ENCODE measurements around the gene EDNRB.
A peak's percentile ranks its signal among the peaks of the same experiment; 100 is the strongest.

Gene EDNRB

DNA sequence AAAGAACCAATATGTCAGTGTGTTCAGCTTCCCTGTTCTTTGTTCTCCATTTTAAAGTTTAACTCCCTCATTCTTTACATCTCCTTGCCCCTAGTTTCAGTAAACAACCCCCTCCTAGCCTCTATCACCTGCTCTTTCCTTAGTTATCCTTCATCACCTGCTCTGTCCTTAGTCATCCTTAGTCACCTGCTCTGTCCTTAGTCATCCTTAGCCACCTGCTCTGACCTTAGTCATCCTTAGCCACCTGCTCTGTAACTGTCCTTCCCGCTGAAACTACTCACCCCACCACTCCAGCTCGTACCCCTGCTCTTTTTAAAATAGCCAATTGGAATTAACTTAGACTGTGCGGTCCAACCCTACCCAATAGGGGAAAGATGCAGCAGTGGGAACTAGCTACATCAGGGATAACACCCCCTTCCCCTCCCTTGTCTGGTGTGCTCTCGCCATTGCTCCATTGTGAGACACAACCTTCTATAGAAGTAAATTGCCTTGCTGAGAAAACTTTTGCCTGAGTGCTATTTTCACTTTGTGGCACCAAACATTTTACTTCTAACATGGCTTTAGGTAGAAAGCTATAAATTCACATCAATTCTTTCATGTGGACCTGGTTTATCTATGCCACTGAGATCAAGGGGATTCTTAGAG lies 16.2 kb downstream of the EDNRB start:
- H3K79me2 ChIP-seq (ENCODE audit: insufficient read depth, low read length), result no peaks in the 10 kb centered on the region
- no peak overlapping the region for H3K4me3 ChIP-seq (ENCODE audit: low read length, poor library complexity, severe bottlenecking)
- H3K9ac ChIP-seq (ENCODE audit: low read depth, low read length, poor library complexity, severe bottlenecking), result no peak overlapping the region
- no peaks in the 10 kb centered on the region for H3F3A ChIP-seq (ENCODE audit: low read depth)
- H3K36me3 ChIP-seq (ENCODE audit: insufficient read depth, low read length), result no peaks in the 10 kb centered on the region
- H2AFZ ChIP-seq (ENCODE audit: low read length), result no peak overlapping the region
- H3K9me3 ChIP-seq (ENCODE audit: insufficient read depth, low read depth, low read length), result no peaks in the 10 kb centered on the region
- TF ChIP-seq, protein P1, sequence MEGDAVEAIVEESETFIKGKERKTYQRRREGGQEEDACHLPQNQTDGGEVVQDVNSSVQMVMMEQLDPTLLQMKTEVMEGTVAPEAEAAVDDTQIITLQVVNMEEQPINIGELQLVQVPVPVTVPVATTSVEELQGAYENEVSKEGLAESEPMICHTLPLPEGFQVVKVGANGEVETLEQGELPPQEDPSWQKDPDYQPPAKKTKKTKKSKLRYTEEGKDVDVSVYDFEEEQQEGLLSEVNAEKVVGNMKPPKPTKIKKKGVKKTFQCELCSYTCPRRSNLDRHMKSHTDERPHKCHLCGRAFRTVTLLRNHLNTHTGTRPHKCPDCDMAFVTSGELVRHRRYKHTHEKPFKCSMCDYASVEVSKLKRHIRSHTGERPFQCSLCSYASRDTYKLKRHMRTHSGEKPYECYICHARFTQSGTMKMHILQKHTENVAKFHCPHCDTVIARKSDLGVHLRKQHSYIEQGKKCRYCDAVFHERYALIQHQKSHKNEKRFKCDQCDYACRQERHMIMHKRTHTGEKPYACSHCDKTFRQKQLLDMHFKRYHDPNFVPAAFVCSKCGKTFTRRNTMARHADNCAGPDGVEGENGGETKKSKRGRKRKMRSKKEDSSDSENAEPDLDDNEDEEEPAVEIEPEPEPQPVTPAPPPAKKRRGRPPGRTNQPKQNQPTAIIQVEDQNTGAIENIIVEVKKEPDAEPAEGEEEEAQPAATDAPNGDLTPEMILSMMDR (conservative IDR thresholded peaks at IDR 0.05; ENCODE audit: low read length), result no peak
- TF ChIP-seq EZH2phosphoT487 (IDR thresholded peaks at IDR 0.05; ENCODE audit: borderline replicate concordance), result no peak
- H3K27me3 ChIP-seq (ENCODE audit: insufficient read depth, low read length, poor library complexity, severe bottlenecking), result no peaks in the 10 kb centered on the region
- no peak overlapping the region for H3K4me2 ChIP-seq (ENCODE audit: low read depth, low read length, poor library complexity, severe bottlenecking)
- H3K4me1 ChIP-seq (ENCODE audit: insufficient read depth, low read length, poor library complexity, severe bottlenecking), result no peaks in the 10 kb centered on the region
- H3K9me2 ChIP-seq (replicated peaks; ENCODE audit: low read depth, low read length), result no peaks in the 10 kb centered on the region
- H4K20me1 ChIP-seq (ENCODE audit: insufficient read depth, low read length, poor library complexity, severe bottlenecking), result no peaks in the 10 kb centered on the region

DNA sequence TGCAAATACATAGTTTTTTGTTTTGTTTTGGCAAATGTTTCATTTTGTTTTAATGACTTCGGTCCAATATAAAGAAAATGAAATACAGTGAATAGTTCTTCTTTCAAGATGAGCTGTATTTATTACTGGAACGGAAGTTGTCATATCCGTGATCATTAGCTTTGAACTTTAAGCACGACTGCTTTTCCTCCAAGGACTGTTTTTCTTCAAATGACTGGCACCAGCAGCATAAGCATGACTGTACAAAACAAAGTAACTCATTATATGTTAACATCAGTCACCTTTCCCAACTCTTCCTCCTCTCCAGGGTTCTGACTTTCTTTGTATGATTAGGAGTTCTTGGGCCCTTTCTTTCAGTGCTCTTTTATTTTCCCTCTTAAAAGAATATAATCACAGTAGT lies 20.5 kb downstream of the EDNRB start:
- no peak overlapping the region for H3K4me2 ChIP-seq (ENCODE audit: low read depth, low read length, poor library complexity, severe bottlenecking)

DNA sequence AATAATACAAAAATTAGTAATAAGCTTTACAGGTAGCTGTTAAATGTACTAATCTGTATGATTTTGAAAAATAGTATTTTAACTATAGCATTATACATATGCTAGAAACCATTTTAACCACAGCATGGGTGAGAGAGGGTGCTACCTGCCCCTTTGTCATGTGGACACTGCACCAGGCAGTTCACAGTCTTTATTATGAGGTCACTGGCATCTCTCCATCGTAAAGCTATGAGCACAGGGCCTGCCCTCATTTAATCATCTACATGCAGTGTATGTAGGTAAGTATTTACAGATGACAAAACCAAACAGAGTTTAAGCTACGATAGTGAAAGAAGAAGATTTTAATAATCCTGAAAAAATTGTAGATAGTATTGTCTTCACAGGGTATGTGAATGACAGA lies 21.7 kb downstream of the EDNRB start:
- Histone ChIP-seq H3K4me2 (ENCODE audit: low read depth, low read length, poor library complexity, severe bottlenecking) (no peak overlapping the region), H3K4me1 (ENCODE audit: insufficient read depth, low read length, poor library complexity, severe bottlenecking) (no peaks in the 10 kb centered on the region), H4K20me1 (ENCODE audit: insufficient read depth, low read length, poor library complexity, severe bottlenecking) (no peaks in the 10 kb centered on the region), H3F3A (ENCODE audit: low read depth) (no peaks in the 10 kb centered on the region), H3K9me2 (replicated peaks; ENCODE audit: low read depth, low read length) (no peaks in the 10 kb centered on the region), H3K36me3 (ENCODE audit: insufficient read depth, low read length) (no peaks in the 10 kb centered on the region), H3K79me2 (ENCODE audit: insufficient read depth, low read length) (no peaks in the 10 kb centered on the region), H3K9me3 (ENCODE audit: insufficient read depth, low read depth, low read length) (no peaks in the 10 kb centered on the region), H3K9ac (ENCODE audit: low read depth, low read length, poor library complexity, severe bottlenecking) (no peak overlapping the region), H3K27me3 (ENCODE audit: insufficient read depth, low read length, poor library complexity, severe bottlenecking) (no peaks in the 10 kb centered on the region), H3K4me3 (ENCODE audit: low read length, poor library complexity, severe bottlenecking) (no peak overlapping the region), H2AFZ (ENCODE audit: low read length) (no peak overlapping the region)
- TF ChIP-seq, protein P1 (conservative IDR thresholded peaks at IDR 0.05; ENCODE audit: low read length), result no peak
- no peak for TF ChIP-seq EZH2phosphoT487 (IDR thresholded peaks at IDR 0.05; ENCODE audit: borderline replicate concordance)

More for the DNA sequence above, 20.5 kb downstream of the EDNRB start:
- Histone ChIP-seq H3K36me3 (ENCODE audit: insufficient read depth, low read length) (no peaks in the 10 kb centered on the region), H3K79me2 (ENCODE audit: insufficient read depth, low read length) (no peaks in the 10 kb centered on the region), H4K20me1 (ENCODE audit: insufficient read depth, low read length, poor library complexity, severe bottlenecking) (no peaks in the 10 kb centered on the region), H3K4me3 (ENCODE audit: low read length, poor library complexity, severe bottlenecking) (peak overlapping the region; percentile 42), H3K9me2 (replicated peaks; ENCODE audit: low read depth, low read length) (no peaks in the 10 kb centered on the region), H3F3A (ENCODE audit: low read depth) (no peaks in the 10 kb centered on the region), H3K9me3 (ENCODE audit: insufficient read depth, low read depth, low read length) (no peaks in the 10 kb centered on the region), H3K4me1 (ENCODE audit: insufficient read depth, low read length, poor library complexity, severe bottlenecking) (no peaks in the 10 kb centered on the region), H2AFZ (ENCODE audit: low read length) (peak overlapping the region; percentile 37), H3K9ac (ENCODE audit: low read depth, low read length, poor library complexity, severe bottlenecking) (no peak overlapping the region), H3K27me3 (ENCODE audit: insufficient read depth, low read length, poor library complexity, severe bottlenecking) (no peaks in the 10 kb centered on the region)
- TF ChIP-seq, protein P1 (conservative IDR thresholded peaks at IDR 0.05; ENCODE audit: low read length), result no peak
- no peak for TF ChIP-seq EZH2phosphoT487 (IDR thresholded peaks at IDR 0.05; ENCODE audit: borderline replicate concordance)

Data from Loucy (cell line).